ENCODE results near the gene DIDO1. TPM values are rescaled to one million over a fixed set of nuclear protein-coding genes. Genes with fewer than 3 reads are reported as not detected.

The DIDO1 gene
- total RNA-seq, 2 donors from 2014 or later: 63.8 to 80.4 TPM

DNA sequence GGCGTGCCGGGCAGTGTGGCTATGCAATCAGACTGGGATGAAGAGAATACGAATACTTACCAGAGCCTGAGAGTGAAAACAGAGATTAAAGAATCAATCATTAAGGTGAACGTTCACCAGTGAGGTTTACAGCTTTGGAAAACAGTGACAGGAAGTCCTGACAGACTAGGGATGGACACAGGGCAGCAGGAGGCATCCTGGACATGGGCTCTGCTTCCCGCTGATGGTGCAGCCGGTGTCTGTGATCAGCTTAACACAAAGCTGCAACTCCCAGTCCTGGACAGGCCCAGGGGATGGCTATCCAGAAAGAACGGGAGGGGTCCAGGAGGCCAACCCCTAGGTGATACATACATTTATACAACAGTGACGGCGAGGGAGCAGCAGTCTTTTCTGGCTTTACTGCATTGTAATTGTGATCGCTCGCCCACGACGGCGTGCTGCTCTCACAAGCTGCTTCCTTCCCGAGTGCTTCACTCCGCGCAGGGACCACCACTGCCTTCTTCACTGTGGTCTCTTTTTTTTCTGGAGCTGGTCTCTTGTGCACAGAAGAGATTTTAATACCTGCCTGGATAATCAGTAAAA, 20.7 kb downstream of the DIDO1 start:
- H3K27me3 ChIP-seq (replicated peaks; ENCODE audit: insufficient read depth): no peaks in the 10 kb centered on the region
- DNase-seq (ENCODE audit: low spot score): no peak
- H3K4me1 ChIP-seq (ENCODE audit: control insufficient read depth in 1 of 2, low read depth in 2 of 2): peaks cover 5 to 19% of the 10 kb centered on the region in 2 donors
- TF ChIP-seq, protein P1, sequence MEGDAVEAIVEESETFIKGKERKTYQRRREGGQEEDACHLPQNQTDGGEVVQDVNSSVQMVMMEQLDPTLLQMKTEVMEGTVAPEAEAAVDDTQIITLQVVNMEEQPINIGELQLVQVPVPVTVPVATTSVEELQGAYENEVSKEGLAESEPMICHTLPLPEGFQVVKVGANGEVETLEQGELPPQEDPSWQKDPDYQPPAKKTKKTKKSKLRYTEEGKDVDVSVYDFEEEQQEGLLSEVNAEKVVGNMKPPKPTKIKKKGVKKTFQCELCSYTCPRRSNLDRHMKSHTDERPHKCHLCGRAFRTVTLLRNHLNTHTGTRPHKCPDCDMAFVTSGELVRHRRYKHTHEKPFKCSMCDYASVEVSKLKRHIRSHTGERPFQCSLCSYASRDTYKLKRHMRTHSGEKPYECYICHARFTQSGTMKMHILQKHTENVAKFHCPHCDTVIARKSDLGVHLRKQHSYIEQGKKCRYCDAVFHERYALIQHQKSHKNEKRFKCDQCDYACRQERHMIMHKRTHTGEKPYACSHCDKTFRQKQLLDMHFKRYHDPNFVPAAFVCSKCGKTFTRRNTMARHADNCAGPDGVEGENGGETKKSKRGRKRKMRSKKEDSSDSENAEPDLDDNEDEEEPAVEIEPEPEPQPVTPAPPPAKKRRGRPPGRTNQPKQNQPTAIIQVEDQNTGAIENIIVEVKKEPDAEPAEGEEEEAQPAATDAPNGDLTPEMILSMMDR (IDR thresholded peaks at IDR 0.05): no peak
- no peak overlapping the region for H3K4me3 ChIP-seq
- H3K36me3 ChIP-seq: peaks cover 79% of the 10 kb centered on the region
- no peak for ATAC-seq (ENCODE audit: insufficient number of reproducible peaks, low FRiP score, low read depth)
- H3K27ac ChIP-seq: no peak overlapping the region
- H3K9me3 ChIP-seq: no peaks in the 10 kb centered on the region

DNA sequence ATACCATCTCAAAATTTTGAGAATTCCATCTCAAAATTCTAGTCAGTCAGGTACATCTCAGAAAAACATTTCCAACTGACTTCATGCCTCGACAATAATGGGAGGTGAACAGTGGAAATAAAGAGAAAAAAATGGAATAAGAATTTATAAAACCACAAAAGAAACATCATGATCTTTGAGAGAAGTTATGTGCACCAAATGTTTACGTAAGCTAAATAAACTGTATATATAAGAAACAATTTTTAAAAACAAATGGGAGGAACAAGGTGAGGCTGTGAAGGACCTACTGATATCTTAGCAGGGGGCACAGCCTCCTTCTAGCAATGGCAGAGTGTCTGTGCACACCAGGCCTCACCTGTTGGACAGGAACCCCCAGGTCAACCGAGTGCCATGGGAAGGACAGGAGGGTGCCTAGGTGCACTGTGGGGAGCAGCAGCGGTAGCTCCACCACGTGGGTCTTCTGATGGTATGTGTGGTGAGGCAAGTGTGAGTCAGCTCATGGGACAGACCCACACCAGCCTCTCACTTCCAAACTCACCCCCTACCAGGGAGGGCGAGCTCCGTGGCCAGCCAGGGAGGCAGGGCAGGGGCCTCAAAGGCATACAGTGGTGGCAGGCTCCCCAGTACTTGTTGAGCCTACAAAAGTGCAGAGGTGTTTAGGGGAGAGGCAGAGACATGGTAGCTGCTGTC, 23.2 kb downstream of the DIDO1 start:
- Histone ChIP-seq H3K36me3 (peaks cover 54% of the 10 kb centered on the region), H3K4me1 (ENCODE audit: control insufficient read depth in 1 of 2, low read depth in 2 of 2) (peaks cover 22 to 38% of the 10 kb centered on the region in 2 donors), H3K9me3 (no peaks in the 10 kb centered on the region), H3K27ac (no peak overlapping the region), H3K4me3 (no peak overlapping the region), H3K27me3 (replicated peaks; ENCODE audit: insufficient read depth) (no peaks in the 10 kb centered on the region)
- no peak for DNase-seq (ENCODE audit: low spot score)
- TF ChIP-seq, protein P1 (IDR thresholded peaks at IDR 0.05): no peak
- ATAC-seq (ENCODE audit: insufficient number of reproducible peaks, low FRiP score, low read depth): no peak

DNA sequence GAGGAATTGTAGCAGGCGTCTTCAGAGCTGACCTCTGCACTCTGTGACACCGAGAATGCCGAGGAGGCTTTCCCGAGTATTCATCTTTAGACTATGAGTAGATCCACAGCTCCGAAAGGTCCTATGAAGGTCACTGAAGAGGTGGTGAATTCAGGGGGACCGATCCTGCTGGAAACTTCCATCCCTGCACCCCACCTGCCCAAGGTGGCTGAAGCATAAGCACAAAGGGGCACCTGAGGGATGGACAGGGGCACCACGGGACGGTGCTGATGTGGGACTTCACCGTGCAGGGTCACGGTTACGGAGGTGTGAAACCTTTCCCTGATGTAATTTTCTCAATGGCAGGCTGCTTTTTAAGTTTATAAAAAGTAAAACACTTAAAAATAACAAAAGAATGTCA, 24.4 kb downstream of the DIDO1 start:
- peaks cover 20 to 36% of the 10 kb centered on the region in 2 donors for H3K4me1 ChIP-seq (ENCODE audit: control insufficient read depth in 1 of 2, low read depth in 2 of 2)
- ATAC-seq (ENCODE audit: insufficient number of reproducible peaks, low FRiP score, low read depth): no peak
- no peak for DNase-seq (ENCODE audit: low spot score)
- no peak overlapping the region for H3K4me3 ChIP-seq
- TF ChIP-seq, protein P1 (IDR thresholded peaks at IDR 0.05): no peak
- no peaks in the 10 kb centered on the region for H3K27me3 ChIP-seq (replicated peaks; ENCODE audit: insufficient read depth)
- H3K36me3 ChIP-seq: peaks cover 42% of the 10 kb centered on the region
- no peaks in the 10 kb centered on the region for H3K9me3 ChIP-seq
- H3K27ac ChIP-seq: no peak overlapping the region

DNA sequence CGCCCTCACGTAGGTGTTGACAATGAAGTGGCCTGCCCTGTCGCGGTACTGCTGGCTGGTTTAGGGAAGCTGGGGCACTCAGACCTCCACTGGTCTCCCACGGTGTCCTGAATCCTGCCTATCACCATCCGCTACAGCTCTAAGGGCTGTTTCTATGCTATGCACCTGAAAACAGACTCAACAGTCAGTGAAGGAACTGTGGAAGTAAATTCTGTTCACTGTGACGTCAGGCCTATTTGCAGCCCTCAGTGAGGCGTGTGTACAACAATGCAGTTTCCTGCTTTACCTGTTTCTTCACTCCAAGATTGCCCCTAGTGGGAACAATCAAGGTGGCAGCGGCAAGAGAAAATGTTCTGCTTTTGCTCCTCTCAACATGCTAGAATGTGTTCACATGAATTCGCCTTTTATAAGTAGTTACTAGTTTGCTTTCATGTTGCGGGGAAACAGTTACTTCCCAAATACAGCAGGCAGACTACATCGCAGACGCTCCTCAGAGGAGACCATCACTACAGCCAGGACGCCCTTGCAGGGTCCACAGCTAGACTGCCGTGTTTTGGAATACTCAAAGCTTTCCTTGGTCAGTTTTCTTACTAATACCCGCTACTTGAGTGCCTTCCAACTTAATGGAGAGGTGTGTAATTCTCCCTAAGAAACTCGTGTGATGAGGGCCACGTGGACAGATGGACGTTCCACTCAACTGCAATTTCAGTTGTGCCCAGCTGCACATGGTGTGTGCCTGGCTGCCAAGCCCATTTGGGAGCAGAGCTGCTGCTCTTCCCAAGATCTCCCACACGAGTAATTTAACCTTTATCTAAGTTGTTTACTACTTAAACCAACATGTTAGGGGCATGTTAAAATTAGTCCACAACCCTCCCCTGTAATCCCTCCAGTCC, 25.4 kb downstream of the DIDO1 start:
- Histone ChIP-seq H3K27me3 (replicated peaks; ENCODE audit: insufficient read depth) (no peaks in the 10 kb centered on the region), H3K36me3 (peaks cover 35% of the 10 kb centered on the region), H3K4me3 (no peak overlapping the region), H3K9me3 (no peaks in the 10 kb centered on the region), H3K27ac (no peak overlapping the region), H3K4me1 (ENCODE audit: control insufficient read depth in 1 of 2, low read depth in 2 of 2) (peaks cover 20 to 36% of the 10 kb centered on the region in 2 donors)
- TF ChIP-seq, protein P1 (IDR thresholded peaks at IDR 0.05): no peak
- DNase-seq (ENCODE audit: low spot score) (no peak), ATAC-seq (ENCODE audit: insufficient number of reproducible peaks, low FRiP score, low read depth) (no peak)

All from thoracic aorta (tissue), 2 donors.